Mesendoderm (in vitro differentiated cells): Measurements from ENCODE around the gene TM9SF4.

Source experiments
- DNase-seq: peaks from one replicate; pipeline ENCODE4 v3.0.0; 2013
- H2AK5ac ChIP-seq: 2 replicates; pipeline ENCODE4 v1.6.1; 2013; ENCODE audit warnings: low read length, inconsistent platforms
- H2BK120ac ChIP-seq: 2 replicates; pipeline ENCODE4 v1.6.1; 2013; ENCODE audit warnings: low read depth, mild to moderate bottlenecking, low read length, moderate library complexity, mixed read lengths
- H2BK15ac ChIP-seq: replicated peaks from 2 replicates; pipeline ENCODE4 v1.6.1; 2013; ENCODE audit warnings: low read depth, mild to moderate bottlenecking, moderate library complexity
- H2BK5ac ChIP-seq: 2 replicates; pipeline ENCODE4 v1.6.1; 2013; ENCODE audit warnings: low read length, inconsistent platforms
- H3K18ac ChIP-seq: 2 replicates; pipeline ENCODE4 v1.6.1; 2013; ENCODE audit warnings: mild to moderate bottlenecking, low read length, mixed read lengths
- H3K23ac ChIP-seq: one replicate; pipeline ENCODE4 v1.6.1; 2013; ENCODE audit warnings: low read length
- H3K27ac ChIP-seq: 2 replicates; pipeline ENCODE4 v1.5.1; 2013; ENCODE audit warnings: low read depth, mild to moderate bottlenecking, inconsistent platforms, low read length, moderate library complexity
- H3K27me3 ChIP-seq: 2 replicates; pipeline ENCODE4 v1.6.1; 2013; ENCODE audit warnings: low read length, control low read depth, mild to moderate bottlenecking, inconsistent platforms; ENCODE audit not compliant: insufficient read depth, poor library complexity
- H3K36me3 ChIP-seq: 2 replicates; pipeline ENCODE4 v1.6.1; 2013; ENCODE audit warnings: low read length, inconsistent platforms; ENCODE audit not compliant: control insufficient read depth, insufficient read depth
- H3K4ac ChIP-seq: one replicate; pipeline ENCODE4 v1.6.1; 2013; ENCODE audit warnings: low read depth, mild to moderate bottlenecking, low read length, moderate library complexity
- H3K4me1 ChIP-seq: 2 replicates; pipeline ENCODE4 v1.6.1; 2013; ENCODE audit warnings: low read depth, low read length, inconsistent platforms; ENCODE audit not compliant: control insufficient read depth
- H3K4me2 ChIP-seq: 2 replicates; pipeline ENCODE4 v1.6.1; 2013; ENCODE audit warnings: low read length
- H3K4me3 ChIP-seq: 2 replicates; pipeline ENCODE4 v1.5.1; 2013; ENCODE audit warnings: mild to moderate bottlenecking, low read length
- H3K56ac ChIP-seq: one replicate; pipeline ENCODE4 v1.6.1; 2013; ENCODE audit warnings: low read length
- H3K79me1 ChIP-seq: 2 replicates; pipeline ENCODE4 v1.6.1; 2013; ENCODE audit warnings: low read length, inconsistent platforms
- H3K79me2 ChIP-seq: 2 replicates; pipeline ENCODE4 v1.6.1; 2013; ENCODE audit warnings: mild to moderate bottlenecking, low read length; ENCODE audit not compliant: control insufficient read depth, insufficient read depth
- H3K9ac ChIP-seq: 2 replicates; pipeline ENCODE4 v1.6.1; 2013; ENCODE audit warnings: low read length, inconsistent platforms
- H4K5ac ChIP-seq: one replicate; pipeline ENCODE4 v1.6.1; 2013; ENCODE audit warnings: low read length
- H4K8ac ChIP-seq: one replicate; pipeline ENCODE4 v1.6.1; 2013; ENCODE audit warnings: low read depth, mild to moderate bottlenecking, control low read depth, low read length, moderate library complexity
- WGBS: extraction: QIAGEN DNeasy Blood & Tissue Kit; methylation state at CpG from one replicate; pipeline ENCODE4 v1.1.7; 2013; ENCODE audit warnings: low lambda C conversion rate, missing lambda C conversion rate; ENCODE audit not compliant: insufficient coverage; ENCODE audit errors: extremely low coverage; 5-methylcytosine and 5-hydroxymethylcytosine counted together

TM9SF4 gene

DNA sequence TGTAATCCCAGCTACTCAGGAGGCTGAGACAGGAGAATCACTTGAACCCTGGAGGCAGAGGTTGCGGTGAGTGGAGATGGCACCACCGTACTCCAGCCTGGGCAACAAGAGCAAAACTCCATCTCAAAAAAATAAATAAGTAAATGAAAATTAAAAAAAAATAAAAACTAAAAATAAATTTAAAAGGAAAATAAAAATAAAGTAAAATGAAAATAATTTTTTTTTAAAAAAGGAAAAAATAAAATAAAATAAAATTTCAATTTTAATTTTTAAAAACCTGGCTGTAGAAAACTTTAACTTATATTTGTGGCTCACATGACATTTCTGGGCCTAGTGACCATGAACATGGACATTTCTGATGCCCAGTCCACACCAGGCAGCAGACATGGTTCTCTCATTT lies 41.3 kb upstream of the TM9SF4 start:
- Histone ChIP-seq H3K27ac (no peak overlapping the region), H3K4me3 (no peak overlapping the region)
- no CpG with 5 or more reads among the region's 2 CpGs for WGBS

DNA sequence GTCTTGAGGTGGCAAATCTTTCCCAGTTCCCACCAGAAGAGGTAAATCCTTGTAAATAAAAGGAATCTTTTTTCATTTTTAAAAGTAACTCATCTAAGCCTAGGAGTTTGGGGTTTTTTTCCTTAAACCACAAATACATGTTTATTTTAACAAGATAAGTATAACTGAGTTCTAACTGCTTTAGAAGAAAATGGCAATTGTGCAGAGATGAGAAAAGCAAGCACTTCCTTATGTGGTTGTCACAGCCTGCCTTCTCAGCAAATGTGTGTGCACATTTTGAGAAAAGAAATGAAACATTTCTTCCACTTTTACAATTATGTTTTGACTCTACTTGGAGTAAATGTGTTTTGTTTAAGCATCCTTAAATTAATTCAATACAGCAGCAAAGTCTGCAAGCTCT lies 39.8 kb upstream of the TM9SF4 start:
- no peaks in the 10 kb centered on the region for H3K27me3 ChIP-seq
- no peak overlapping the region for H2BK15ac ChIP-seq
- H3K4me3 ChIP-seq, result no peak overlapping the region
- H2BK120ac ChIP-seq, result no peak overlapping the region
- no peak overlapping the region for H3K56ac ChIP-seq
- H3K18ac ChIP-seq, result no peak overlapping the region
- DNase-seq, result no peak
- no peak overlapping the region for H3K23ac ChIP-seq
- no peaks in the 10 kb centered on the region for H3K36me3 ChIP-seq
- H3K4me1 ChIP-seq, result no peaks in the 10 kb centered on the region
- H3K9ac ChIP-seq, result no peak overlapping the region
- H2BK5ac ChIP-seq, result no peak overlapping the region
- no peaks in the 10 kb centered on the region for H3K79me2 ChIP-seq
- no peak overlapping the region for H2AK5ac ChIP-seq
- no peak overlapping the region for H4K5ac ChIP-seq
- no peak overlapping the region for H3K4ac ChIP-seq
- H3K79me1 ChIP-seq, result no peaks in the 10 kb centered on the region
- H3K4me2 ChIP-seq, result no peak overlapping the region
- H3K27ac ChIP-seq, result no peak overlapping the region
- H4K8ac ChIP-seq, result no peak overlapping the region

More for the DNA sequence above, 41.3 kb upstream of the TM9SF4 start:
- H3K4me1 ChIP-seq, result no peaks in the 10 kb centered on the region
- no peak overlapping the region for H3K18ac ChIP-seq
- H2BK5ac ChIP-seq, result no peak overlapping the region
- H2AK5ac ChIP-seq, result no peak overlapping the region
- no peak overlapping the region for H2BK15ac ChIP-seq
- no peak overlapping the region for H3K4me2 ChIP-seq
- no peaks in the 10 kb centered on the region for H3K27me3 ChIP-seq
- H3K79me2 ChIP-seq, result no peaks in the 10 kb centered on the region
- H4K5ac ChIP-seq, result no peak overlapping the region
- no peak overlapping the region for H3K4ac ChIP-seq
- DNase-seq, result no peak
- H3K79me1 ChIP-seq, result no peaks in the 10 kb centered on the region
- H2BK120ac ChIP-seq, result no peak overlapping the region
- H3K9ac ChIP-seq, result no peak overlapping the region
- no peak overlapping the region for H3K56ac ChIP-seq
- no peak overlapping the region for H4K8ac ChIP-seq
- no peak overlapping the region for H3K23ac ChIP-seq
- H3K36me3 ChIP-seq, result no peaks in the 10 kb centered on the region

DNA sequence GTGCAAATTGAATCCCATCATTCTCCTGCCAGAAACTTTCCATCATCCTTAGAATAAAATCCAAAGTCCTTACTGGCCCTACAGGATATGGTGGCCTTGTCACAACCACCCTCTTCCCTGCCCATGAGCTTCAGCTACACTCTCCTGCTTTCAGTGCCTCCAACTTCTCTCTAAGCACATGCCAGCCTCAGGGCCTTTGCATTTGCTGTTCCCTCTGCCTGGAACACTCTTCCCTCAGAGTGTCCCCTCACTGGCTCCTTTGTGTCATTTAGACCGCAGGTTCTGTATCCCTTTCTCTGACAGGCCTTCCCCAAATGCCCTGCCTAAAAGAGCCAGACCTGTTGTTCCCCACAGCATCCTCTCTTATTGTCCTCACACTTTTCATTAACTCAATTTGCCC lies 39.2 kb upstream of the TM9SF4 start:
- Histone ChIP-seq H3K79me1 (no peaks in the 10 kb centered on the region), H3K9ac (no peak overlapping the region), H3K4me3 (no peak overlapping the region), H4K8ac (no peak overlapping the region), H3K79me2 (no peaks in the 10 kb centered on the region), H2AK5ac (no peak overlapping the region), H3K4ac (no peak overlapping the region), H4K5ac (no peak overlapping the region), H3K4me1 (no peaks in the 10 kb centered on the region), H3K18ac (no peak overlapping the region), H2BK120ac (no peak overlapping the region), H3K56ac (no peak overlapping the region), H2BK5ac (no peak overlapping the region), H2BK15ac (no peak overlapping the region), H3K36me3 (no peaks in the 10 kb centered on the region), H3K27me3 (no peaks in the 10 kb centered on the region), H3K23ac (no peak overlapping the region), H3K4me2 (no peak overlapping the region), H3K27ac (no peak overlapping the region)
- WGBS, result no CpG with 5 or more reads among the region's 1 CpG
- no peak for DNase-seq

DNA sequence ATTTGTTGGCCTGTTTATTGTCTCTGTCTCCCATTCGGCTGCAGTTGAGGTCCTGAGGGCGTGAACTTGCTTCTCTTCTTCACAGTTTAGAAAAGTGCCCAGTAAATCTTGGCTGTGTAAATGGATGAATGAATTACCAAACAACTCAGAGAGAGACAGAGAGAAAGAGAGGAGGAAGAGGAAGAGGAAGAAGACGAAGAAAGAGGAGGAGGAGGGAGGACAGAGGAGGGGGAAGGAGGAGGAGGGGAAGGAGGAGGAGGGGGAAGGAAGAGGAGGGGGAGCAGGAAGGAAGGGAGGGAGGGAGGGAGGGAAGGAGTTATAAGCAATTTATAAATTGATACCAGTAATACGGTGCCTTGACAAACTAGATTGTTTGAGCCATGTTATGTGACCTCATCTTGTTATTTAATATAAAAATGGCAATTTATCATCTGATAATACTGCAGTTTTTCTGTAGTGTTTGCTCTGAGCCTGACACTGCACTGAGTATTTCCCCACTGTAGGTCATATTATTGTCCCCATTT lies 38.8 kb upstream of the TM9SF4 start:
- H3K79me1 ChIP-seq, result no peaks in the 10 kb centered on the region
- H3K4me2 ChIP-seq, result no peak overlapping the region
- no peak overlapping the region for H2BK120ac ChIP-seq
- H3K79me2 ChIP-seq, result no peaks in the 10 kb centered on the region
- H3K4ac ChIP-seq, result no peak overlapping the region
- H3K18ac ChIP-seq, result no peak overlapping the region
- no peak overlapping the region for H3K4me3 ChIP-seq
- H3K4me1 ChIP-seq, result no peaks in the 10 kb centered on the region
- no peaks in the 10 kb centered on the region for H3K27me3 ChIP-seq
- no peak overlapping the region for H4K8ac ChIP-seq
- H3K36me3 ChIP-seq, result no peaks in the 10 kb centered on the region
- no peak overlapping the region for H4K5ac ChIP-seq
- DNase-seq, result no peak
- no CpG with 5 or more reads among the region's 4 CpGs for WGBS
- no peak overlapping the region for H2BK15ac ChIP-seq
- H2AK5ac ChIP-seq, result no peak overlapping the region
- no peak overlapping the region for H3K56ac ChIP-seq
- H3K9ac ChIP-seq, result no peak overlapping the region
- H3K27ac ChIP-seq, result no peak overlapping the region
- H2BK5ac ChIP-seq, result no peak overlapping the region
- no peak overlapping the region for H3K23ac ChIP-seq

DNA sequence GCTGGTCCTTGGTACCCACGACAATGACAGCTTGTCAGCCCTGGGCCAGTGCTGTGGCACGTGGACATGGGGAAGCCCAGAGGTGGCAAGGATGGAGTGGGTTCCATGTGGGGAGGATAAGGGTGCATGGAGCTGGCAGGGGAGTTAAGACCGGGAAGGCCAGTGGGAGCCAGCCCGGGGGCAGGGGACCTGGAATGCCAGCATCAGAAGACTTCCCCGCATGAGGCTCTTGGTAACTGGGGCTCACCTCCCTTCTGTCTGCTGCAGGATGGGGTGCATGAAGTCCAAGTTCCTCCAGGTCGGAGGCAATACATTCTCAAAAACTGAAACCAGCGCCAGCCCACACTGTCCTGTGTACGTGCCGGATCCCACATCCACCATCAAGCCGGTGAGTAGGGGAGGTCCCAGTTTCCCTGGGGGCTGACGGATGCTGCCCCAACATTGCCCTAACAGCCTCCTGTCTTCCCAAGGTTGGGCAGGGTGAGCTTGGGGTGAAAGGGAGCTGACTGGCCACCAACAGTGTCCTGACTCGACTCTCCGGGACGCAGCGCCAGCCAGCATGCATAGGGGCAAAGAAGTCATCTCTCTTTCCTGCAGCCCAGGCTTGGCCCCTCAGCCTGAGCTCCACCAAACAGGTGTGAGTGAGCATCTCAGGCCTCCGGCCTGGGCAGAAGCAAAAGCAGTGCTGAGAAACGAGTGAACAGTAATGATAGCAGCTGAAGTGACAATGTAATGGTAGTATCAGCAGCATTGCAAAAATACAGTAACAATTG lies 37.9 kb upstream of the TM9SF4 start:
- Histone ChIP-seq H3K79me1 (no peaks in the 10 kb centered on the region), H2AK5ac (no peak overlapping the region), H3K4me2 (no peak overlapping the region), H2BK5ac (no peak overlapping the region), H3K56ac (no peak overlapping the region), H4K5ac (no peak overlapping the region), H3K27me3 (no peaks in the 10 kb centered on the region), H3K9ac (no peak overlapping the region), H3K36me3 (no peaks in the 10 kb centered on the region), H3K79me2 (no peaks in the 10 kb centered on the region), H3K27ac (no peak overlapping the region), H3K4ac (no peak overlapping the region), H3K23ac (no peak overlapping the region), H3K4me3 (no peak overlapping the region), H2BK15ac (no peak overlapping the region), H3K18ac (no peak overlapping the region), H2BK120ac (no peak overlapping the region), H3K4me1 (no peaks in the 10 kb centered on the region), H4K8ac (no peak overlapping the region)
- no CpG with 5 or more reads among the region's 17 CpGs for WGBS
- no peak for DNase-seq
